ENCODE results near the gene APOL2. TPM values are rescaled to one million over a fixed set of nuclear protein-coding genes. Genes with fewer than 3 reads are reported as not detected.
"Not testable (repeated sequence)": the region's sequence is repeated elsewhere in the genome, so short reads cannot be mapped to it uniquely, and the experiment has no call there.

APOL2 gene
- total RNA-seq, 2 experiments from 2014 or later, result 82.3 to 83.0 TPM

- ChIA-PET POLR2A (interaction anchor here (2.7 kb wide), 1 partner anchor 9 kb away, joined by 6 read pairs; no protein-coding TSS in a partner anchor), CTCF (interaction anchor here (0.7 to 4.9 kb wide), 3 partner anchors 17 to 40 kb away, joined by 3 to 18 read pairs (median 3); partner anchors contain the start of gene APOL2)
- H3K4me3 Mint-ChIP-seq, result no peak overlapping the region
- H3K27me3 Mint-ChIP-seq, result no peaks in the 10 kb centered on the region
- peaks cover 6% of the 10 kb centered on the region for H3K36me3 Mint-ChIP-seq (ENCODE audit: low read depth)
- DNase-seq, result no peak
- H3K27ac Mint-ChIP-seq, result peak overlapping the region; percentile 8
- H3K9me3 Mint-ChIP-seq, result no peaks in the 10 kb centered on the region
- H3K4me1 Mint-ChIP-seq, result peaks cover 75% of the 10 kb centered on the region
Observed at GRCh38 chr22:36199001-36199551, 40.3 kb downstream of the APOL2 start.

- ChIA-PET POLR2A (interaction anchor here (0.9 to 2.7 kb wide), 3 partner anchors 10 to 57 kb away, joined by 3 to 6 read pairs (median 3); no protein-coding TSS in a partner anchor), CTCF (interaction anchor here (0.7 to 4.9 kb wide), 4 partner anchors 18 to 288 kb away, joined by 3 to 18 read pairs (median 4); partner anchors contain the start of gene APOL2)
- no peak for DNase-seq
- Mint-ChIP-seq H3K9me3 (no peaks in the 10 kb centered on the region), H3K36me3 (ENCODE audit: low read depth) (peaks cover 6% of the 10 kb centered on the region), H3K4me1 (peaks cover 75% of the 10 kb centered on the region), H3K27me3 (no peaks in the 10 kb centered on the region), H3K4me3 (no peak overlapping the region), H3K27ac (peak overlapping the region; percentile 44)
Observed at GRCh38 chr22:36198536-36198935, 40.8 kb downstream of the APOL2 start.

GRCh38 chr22:36197514-36198146 is 41.7 kb downstream of the APOL2 start:
- POLR2A ChIA-PET, result interaction anchor here (0.7 to 2.7 kb wide), 4 partner anchors 11 to 58 kb away, joined by 3 to 6 read pairs (median 3); no protein-coding TSS in a partner anchor
- peaks cover 6% of the 10 kb centered on the region for H3K36me3 Mint-ChIP-seq (ENCODE audit: low read depth)
- CTCF ChIA-PET, result interaction anchor here (1.0 to 4.9 kb wide), 8 partner anchors 13 to 289 kb away, joined by 3 to 18 read pairs (median 4); partner anchors contain the start of gene APOL2
- peak; percentile 32 for DNase-seq
- H3K9me3 Mint-ChIP-seq, result no peaks in the 10 kb centered on the region
- H3K27me3 Mint-ChIP-seq, result no peaks in the 10 kb centered on the region
- H3K27ac Mint-ChIP-seq, result peak overlapping the region; percentile 44
- no peak overlapping the region for H3K4me3 Mint-ChIP-seq
- H3K4me1 Mint-ChIP-seq, result peaks cover 68% of the 10 kb centered on the region

- Mint-ChIP-seq H3K27ac (peak overlapping the region; percentile 44), H3K36me3 (ENCODE audit: low read depth) (peaks cover 6% of the 10 kb centered on the region), H3K9me3 (no peaks in the 10 kb centered on the region), H3K27me3 (no peaks in the 10 kb centered on the region), H3K4me1 (peaks cover 65% of the 10 kb centered on the region), H3K4me3 (no peak overlapping the region)
- POLR2A ChIA-PET, result interaction anchor here (0.7 to 2.7 kb wide), 2 partner anchors 11 to 41 kb away, joined by 3 to 6 read pairs; no protein-coding TSS in a partner anchor
- DNase-seq, result no peak
- CTCF ChIA-PET, result interaction anchor here (0.9 to 4.9 kb wide), 8 partner anchors 13 to 289 kb away, joined by 3 to 18 read pairs (median 4); partner anchors contain the start of gene APOL2
Observed at GRCh38 chr22:36197065-36197440, 42.3 kb downstream of the APOL2 start.

DNA sequence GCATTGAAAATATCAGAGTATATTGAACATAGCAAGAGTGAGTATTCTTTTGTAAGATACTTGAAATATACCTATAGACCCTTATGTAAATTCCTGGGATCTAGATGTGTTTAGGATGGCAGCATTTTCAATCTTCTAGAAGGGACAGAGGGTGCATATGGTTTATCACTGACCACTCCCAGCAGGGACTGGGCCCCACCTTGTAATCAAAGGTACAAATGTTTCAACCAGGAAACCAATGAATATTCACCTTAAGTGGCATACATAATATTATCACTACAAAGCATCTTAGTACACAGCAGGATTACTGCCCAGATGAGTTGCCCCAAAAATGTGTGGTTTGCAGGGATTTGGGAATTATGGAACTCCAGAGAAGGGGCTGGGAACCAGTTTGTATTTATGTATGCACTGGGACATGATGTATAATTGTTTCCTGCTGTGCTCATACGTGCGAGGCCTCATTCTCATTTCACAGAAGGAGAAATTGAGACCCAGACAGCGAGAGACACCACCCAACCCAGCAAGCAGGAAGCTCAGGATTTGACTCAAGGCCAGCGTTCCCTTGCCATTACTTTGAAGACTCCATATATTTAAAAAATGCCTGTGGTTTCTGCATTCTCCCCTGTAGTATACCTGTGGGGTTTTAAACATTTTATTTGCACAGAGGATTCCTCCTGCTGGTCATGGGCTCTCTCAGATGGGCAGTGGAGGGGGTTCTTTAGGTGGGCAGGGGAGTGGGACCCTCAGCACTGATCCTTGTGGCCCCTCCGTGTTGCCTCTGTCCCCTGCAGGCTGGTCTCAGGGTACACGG is 42.9 kb downstream of the APOL2 start:
- Mint-ChIP-seq H3K9me3 (no peaks in the 10 kb centered on the region), H3K4me1 (peaks cover 59% of the 10 kb centered on the region), H3K27me3 (no peaks in the 10 kb centered on the region), H3K36me3 (ENCODE audit: low read depth) (peaks cover 7% of the 10 kb centered on the region), H3K4me3 (no peak overlapping the region), H3K27ac (no peak overlapping the region)
- CTCF ChIA-PET, result interaction anchor here (0.6 to 4.9 kb wide), 13 partner anchors 8 to 800 kb away, joined by 3 to 18 read pairs (median 5); partner anchors contain the start of genes APOL2 and APOL3
- DNase-seq, result no peak
- POLR2A ChIA-PET, result no interaction called here

DNA sequence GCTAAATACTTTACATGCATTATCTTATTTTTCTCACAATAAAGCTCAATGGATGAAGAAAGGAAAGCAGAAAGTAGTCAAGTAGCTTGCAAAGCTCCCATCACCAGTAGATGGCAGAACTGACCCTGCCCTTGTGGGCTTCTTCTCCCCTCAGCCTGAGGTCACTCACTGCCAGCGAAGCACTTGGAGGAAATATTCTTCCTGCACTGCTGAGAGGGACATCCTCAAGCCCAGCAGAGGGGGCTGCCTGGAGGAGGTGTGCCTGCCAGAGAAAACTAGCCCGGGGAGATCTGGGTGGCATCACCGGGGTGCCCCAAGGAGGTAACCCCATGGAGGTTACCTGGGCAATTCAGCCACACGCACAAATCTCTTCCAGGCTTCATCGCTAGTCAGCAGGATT is 44.4 kb downstream of the APOL2 start:
- Mint-ChIP-seq H3K4me3 (no peak overlapping the region), H3K27me3 (peaks cover 1% of the 10 kb centered on the region), H3K9me3 (no peaks in the 10 kb centered on the region), H3K4me1 (peaks cover 47% of the 10 kb centered on the region), H3K27ac (no peak overlapping the region), H3K36me3 (ENCODE audit: low read depth) (peaks cover 13% of the 10 kb centered on the region)
- ChIA-PET POLR2A (no interaction called here), CTCF (interaction anchor here (0.6 to 2.9 kb wide), 15 partner anchors 9 to 1303 kb away, joined by 3 to 15 read pairs (median 4); partner anchors contain the start of genes APOL2 and APOL3)
- DNase-seq, result peak; percentile 56

DNA sequence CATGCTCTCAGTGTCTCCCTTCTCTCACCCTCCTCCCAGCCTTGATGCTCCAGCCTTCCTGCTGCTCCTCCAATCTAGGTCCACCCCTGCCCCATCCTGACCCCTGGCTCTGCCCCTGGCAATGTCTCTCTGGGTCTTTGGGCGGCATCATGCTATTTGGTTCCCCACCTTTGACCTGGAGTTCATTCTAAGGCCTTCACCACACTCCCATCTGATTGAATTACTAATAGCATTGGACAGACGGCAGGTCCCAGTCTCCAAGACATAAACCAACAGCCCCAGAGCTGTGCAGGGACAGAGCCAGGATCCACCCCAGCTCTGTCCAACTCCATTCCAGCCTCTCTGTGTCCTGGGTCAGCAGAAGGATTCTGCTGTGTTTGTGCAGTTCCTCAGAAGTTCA is 44.9 kb downstream of the APOL2 start:
- CTCF ChIA-PET, result interaction anchor here (0.6 to 2.9 kb wide), 15 partner anchors 10 to 1303 kb away, joined by 3 to 15 read pairs (median 4); partner anchors contain the start of genes APOL2 and APOL3
- peaks cover 12% of the 10 kb centered on the region for H3K36me3 Mint-ChIP-seq (ENCODE audit: low read depth)
- H3K27me3 Mint-ChIP-seq, result peaks cover 4% of the 10 kb centered on the region
- H3K4me3 Mint-ChIP-seq, result no peak overlapping the region
- peaks cover 44% of the 10 kb centered on the region for H3K4me1 Mint-ChIP-seq
- no peak for DNase-seq
- no peak overlapping the region for H3K27ac Mint-ChIP-seq
- H3K9me3 Mint-ChIP-seq, result no peaks in the 10 kb centered on the region
- POLR2A ChIA-PET, result no interaction called here

- ChIA-PET CTCF (interaction anchor here (1.4 to 2.9 kb wide), 2 partner anchors 27 to 44 kb away, joined by 4 to 15 read pairs; no protein-coding TSS in a partner anchor), POLR2A (no interaction called here)
- no peaks in the 10 kb centered on the region for H3K9me3 Mint-ChIP-seq
- H3K4me3 Mint-ChIP-seq, result no peak overlapping the region
- no peak overlapping the region for H3K27ac Mint-ChIP-seq
- H3K4me1 Mint-ChIP-seq, result peaks cover 37% of the 10 kb centered on the region
- H3K36me3 Mint-ChIP-seq (ENCODE audit: low read depth), result peaks cover 10% of the 10 kb centered on the region
- peaks cover 4% of the 10 kb centered on the region for H3K27me3 Mint-ChIP-seq
- DNase-seq, result no peak
Observed at GRCh38 chr22:36193577-36193976, 45.8 kb downstream of the APOL2 start.

DNA sequence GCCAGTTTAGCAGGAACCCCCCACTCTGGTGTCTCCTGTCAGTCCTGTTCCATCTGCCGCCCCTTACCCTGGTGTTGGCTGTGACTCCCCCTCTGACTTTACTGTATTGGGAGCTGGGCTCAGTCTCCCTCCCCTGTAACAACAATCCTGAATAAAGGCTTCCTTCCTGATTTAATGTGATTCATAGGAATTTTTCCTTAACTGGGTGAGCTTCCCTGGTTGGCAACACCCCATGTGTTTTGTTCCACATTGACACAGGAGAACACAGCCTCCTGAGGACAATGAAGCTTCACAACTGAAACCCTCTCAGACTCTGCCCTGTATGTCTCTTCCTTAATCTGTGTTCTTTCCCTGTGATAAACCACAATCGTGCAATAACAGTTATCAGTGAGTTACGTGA is 46.2 kb downstream of the APOL2 start:
- H3K27ac Mint-ChIP-seq, result no peak overlapping the region
- peaks cover 6% of the 10 kb centered on the region for H3K27me3 Mint-ChIP-seq
- POLR2A ChIA-PET, result no interaction called here
- H3K4me3 Mint-ChIP-seq, result no peak overlapping the region
- peaks cover 7% of the 10 kb centered on the region for H3K36me3 Mint-ChIP-seq (ENCODE audit: low read depth)
- peaks cover 33% of the 10 kb centered on the region for H3K4me1 Mint-ChIP-seq
- H3K9me3 Mint-ChIP-seq, result no peaks in the 10 kb centered on the region
- CTCF ChIA-PET, result interaction anchor here (1.4 to 2.9 kb wide), 2 partner anchors 27 to 45 kb away, joined by 4 to 15 read pairs; no protein-coding TSS in a partner anchor
- no peak for DNase-seq

- ChIA-PET CTCF (interaction anchor here (1.4 to 2.1 kb wide), 2 partner anchors 45 to 85 kb away, joined by 4 to 9 read pairs; no protein-coding TSS in a partner anchor), POLR2A (no interaction called here)
- Mint-ChIP-seq H3K36me3 (ENCODE audit: low read depth) (peaks cover 7% of the 10 kb centered on the region), H3K4me3 (no peak overlapping the region), H3K9me3 (no peaks in the 10 kb centered on the region), H3K4me1 (peaks cover 27% of the 10 kb centered on the region), H3K27ac (no peak overlapping the region), H3K27me3 (peaks cover 6% of the 10 kb centered on the region)
- no peak for DNase-seq
Observed at GRCh38 chr22:36192542-36192941, 46.8 kb downstream of the APOL2 start.

GRCh38 chr22:36191106-36191836 is 48.1 kb downstream of the APOL2 start:
- Mint-ChIP-seq H3K9me3 (no peaks in the 10 kb centered on the region), H3K27me3 (peaks cover 7% of the 10 kb centered on the region), H3K36me3 (ENCODE audit: low read depth) (peaks cover 7% of the 10 kb centered on the region), H3K27ac (no peak overlapping the region), H3K4me3 (no peak overlapping the region), H3K4me1 (peaks cover 14% of the 10 kb centered on the region)
- ChIA-PET CTCF (interaction anchor here (2.1 kb wide), 1 partner anchor 86 kb away, joined by 9 read pairs; no protein-coding TSS in a partner anchor), POLR2A (no interaction called here)
- DNase-seq, result no peak

DNA sequence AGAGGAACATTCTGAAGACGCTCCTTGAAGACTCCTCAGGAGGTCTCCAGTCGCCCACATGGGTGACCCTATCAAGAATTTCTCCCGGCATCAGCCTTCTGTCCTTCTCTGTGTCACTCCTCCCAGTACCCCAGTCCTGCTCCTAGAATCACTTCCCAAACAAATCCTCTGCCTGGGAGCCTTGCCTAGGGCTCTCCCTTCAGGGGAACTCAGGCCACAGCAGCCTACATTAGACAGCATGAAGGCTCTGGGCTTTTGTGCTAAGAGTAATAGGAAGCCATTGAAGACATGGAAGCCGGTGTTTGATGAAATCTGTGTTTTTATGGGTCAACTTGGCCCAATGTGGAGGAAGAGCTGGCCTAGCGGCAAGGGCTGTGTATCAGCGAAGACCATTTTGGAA is 51.5 kb downstream of the APOL2 start:
- H3K4me1 Mint-ChIP-seq; CTCF ChIA-PET; H3K27me3 Mint-ChIP-seq; DNase-seq; H3K27ac Mint-ChIP-seq; H3K9me3 Mint-ChIP-seq; H3K36me3 Mint-ChIP-seq (ENCODE audit: low read depth); H3K4me3 Mint-ChIP-seq; POLR2A ChIA-PET: not testable (repeated sequence)
